ENCODE results near the gene TINAG.

TINAG gene, protein sequence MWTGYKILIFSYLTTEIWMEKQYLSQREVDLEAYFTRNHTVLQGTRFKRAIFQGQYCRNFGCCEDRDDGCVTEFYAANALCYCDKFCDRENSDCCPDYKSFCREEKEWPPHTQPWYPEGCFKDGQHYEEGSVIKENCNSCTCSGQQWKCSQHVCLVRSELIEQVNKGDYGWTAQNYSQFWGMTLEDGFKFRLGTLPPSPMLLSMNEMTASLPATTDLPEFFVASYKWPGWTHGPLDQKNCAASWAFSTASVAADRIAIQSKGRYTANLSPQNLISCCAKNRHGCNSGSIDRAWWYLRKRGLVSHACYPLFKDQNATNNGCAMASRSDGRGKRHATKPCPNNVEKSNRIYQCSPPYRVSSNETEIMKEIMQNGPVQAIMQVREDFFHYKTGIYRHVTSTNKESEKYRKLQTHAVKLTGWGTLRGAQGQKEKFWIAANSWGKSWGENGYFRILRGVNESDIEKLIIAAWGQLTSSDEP

DNA sequence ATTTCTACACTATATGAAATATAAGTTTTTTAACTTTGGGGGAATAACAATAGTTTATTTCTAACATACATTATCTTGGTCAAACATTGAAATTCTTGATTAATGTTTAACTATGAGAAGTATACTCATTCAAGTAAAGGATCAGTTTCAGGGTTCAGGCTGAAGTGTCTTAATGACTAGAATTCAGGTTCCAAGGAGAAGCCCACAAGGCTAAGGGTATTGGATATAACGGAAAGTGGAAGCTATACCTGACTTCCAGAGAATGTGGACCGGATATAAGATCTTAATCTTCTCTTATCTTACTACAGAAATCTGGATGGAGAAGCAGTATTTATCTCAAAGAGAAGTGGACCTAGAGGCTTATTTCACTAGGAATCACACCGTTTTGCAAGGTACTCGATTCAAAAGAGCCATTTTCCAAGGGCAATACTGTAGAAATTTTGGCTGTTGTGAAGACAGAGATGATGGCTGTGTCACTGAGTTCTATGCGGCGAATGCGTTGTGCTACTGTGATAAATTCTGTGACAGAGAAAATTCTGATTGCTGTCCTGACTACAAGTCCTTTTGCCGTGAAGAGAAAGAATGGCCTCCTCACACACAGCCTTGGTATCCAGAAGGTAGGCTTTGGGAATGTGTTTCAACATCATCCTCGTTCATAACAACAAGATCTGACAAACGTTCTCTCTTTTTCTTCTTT is at the start of gene TINAG:
Gene TINAG (plus strand): TSS at position 153 of the 697 bp plus-strand sequence. CDS start 110 bp downstream, at position 263.
- DNase-seq (ENCODE audit: low read depth) = no peak

DNA sequence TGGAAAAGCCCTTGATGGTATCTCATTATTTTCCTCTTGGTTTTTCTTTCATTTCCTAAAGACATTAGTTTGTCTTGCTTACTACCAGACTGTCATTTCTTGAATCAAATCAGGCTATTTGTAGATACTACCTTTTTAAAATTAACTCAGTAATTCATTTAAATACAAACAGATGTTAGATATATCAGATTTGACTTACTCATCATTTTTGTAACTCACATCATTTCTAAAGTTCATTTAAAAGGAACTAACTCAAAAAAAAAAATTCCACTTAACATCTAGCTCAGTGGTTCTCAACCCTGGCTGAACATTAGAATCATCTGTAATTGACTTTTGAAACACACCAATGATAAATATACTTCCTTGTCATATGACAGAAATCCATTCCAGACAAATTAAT is 48.2 kb upstream of the TINAG start:
- no peak for DNase-seq (ENCODE audit: low read depth)

DNA sequence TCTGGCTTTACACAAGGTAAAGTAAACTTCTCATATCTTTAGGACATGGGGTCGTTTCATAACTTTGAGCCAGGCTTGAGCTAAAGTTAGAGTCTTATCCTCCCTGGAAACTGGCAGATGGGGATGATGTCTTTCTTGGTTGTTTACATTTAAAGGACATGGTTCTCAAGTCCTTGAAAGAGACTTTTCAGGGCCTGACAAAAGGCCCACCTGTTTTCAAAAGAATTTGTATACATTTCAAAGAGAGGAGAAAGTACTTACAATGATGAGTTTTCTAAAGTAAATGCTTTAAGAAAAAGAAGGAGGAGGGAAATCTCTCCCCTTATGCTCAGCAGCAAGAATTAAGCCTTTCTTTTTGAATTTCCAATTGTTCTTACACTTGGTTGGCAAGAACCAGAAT is 45.7 kb upstream of the TINAG start:
- no peak for DNase-seq (ENCODE audit: low read depth)

DNA sequence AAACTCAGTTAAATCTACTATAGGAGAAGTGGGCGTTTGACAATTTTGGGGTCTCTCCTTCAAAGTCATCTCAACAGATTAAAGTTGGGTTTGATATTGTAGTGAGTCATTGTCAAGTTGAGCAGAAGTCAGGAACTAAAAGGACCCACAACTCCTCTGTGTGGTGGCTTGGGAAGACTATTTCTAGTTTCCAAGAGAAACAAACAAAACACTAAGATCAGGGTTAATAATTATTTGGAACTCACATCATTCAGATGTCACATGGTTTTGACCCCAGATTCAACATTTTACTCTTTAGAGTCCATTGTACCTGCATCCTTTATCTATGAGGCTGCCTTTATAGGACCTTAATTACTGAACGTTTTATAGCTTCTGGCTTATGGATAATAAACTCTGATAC is 45.3 kb upstream of the TINAG start:
- DNase-seq (ENCODE audit: low read depth) = no peak

DNA sequence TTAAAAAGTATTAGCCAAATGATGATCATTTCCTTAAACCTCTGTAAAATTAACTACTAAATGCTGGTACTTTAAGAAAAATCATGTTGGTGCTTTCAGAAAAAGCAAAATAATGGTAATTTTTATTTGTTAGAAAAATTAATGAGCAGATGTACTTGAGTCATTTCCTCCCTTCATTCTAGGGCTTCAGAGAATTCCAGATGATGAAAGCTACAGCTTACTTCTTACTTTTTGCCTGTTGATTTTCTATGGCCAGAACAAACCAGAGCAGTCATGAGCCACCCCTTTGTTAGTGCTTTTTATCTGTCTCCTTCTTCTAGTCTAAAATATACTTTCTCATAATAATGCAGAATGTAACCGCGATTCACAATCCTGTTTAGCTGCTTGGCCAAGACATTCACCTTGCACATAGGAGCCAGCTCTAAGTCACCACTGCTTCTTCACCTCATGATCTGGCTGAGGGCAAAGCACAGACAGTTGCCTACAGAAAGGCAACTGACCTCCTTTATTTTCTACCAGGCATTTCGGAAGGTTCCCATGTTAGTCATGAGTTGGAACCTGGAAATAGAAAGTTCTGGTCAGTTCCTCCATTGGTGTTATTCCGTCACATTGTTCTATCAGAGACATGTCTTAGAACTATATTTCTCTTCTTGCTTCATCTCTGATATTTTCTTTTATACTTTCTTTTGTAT is 43.5 kb upstream of the TINAG start:
- no peak for DNase-seq (ENCODE audit: low read depth)

DNA sequence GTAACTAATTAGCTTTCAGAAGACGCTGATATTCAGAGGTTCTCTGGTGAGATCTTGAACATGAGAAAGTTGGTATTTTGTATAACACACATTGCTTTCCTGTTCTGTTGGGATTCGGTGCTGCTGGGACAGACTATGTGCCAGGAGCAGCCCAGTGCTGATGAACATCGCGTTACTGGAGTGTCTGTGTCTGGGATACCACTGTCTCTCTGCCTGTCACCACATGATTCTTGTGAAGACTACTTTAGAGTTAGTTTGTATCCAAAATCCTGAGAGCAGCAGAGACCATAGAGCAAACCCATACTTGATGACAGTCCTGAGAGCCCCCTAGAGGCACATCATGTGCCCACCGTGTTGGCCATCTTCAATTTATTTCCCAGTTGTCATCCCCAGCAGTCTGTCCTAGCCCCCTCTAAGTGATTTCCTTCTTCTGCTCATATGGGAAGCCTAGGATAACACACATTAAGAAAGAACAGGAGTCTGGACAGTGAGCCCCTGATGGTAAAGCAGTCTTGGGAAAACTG is 41.8 kb upstream of the TINAG start:
- no peak for DNase-seq (ENCODE audit: low read depth)

DNA sequence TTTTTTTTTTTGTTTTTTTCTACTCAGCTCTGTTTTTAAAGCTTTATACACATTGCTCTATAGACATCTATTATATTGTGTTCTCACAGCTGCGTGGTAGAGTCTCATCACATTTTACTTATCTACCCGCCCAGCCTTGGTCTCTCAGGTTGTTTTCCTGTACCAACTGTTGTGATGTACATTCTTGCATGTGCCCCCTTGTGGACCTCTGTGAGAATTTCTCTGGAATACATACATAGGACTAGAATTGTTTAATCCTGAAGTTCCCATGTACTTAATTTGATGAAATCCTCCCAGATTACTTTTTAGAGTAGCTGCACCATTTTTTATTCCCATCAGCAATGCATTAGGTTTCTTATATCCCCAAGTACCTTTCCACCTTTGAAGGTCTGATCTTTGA is 40.4 kb upstream of the TINAG start:
- no peak for DNase-seq (ENCODE audit: low read depth)

DNA sequence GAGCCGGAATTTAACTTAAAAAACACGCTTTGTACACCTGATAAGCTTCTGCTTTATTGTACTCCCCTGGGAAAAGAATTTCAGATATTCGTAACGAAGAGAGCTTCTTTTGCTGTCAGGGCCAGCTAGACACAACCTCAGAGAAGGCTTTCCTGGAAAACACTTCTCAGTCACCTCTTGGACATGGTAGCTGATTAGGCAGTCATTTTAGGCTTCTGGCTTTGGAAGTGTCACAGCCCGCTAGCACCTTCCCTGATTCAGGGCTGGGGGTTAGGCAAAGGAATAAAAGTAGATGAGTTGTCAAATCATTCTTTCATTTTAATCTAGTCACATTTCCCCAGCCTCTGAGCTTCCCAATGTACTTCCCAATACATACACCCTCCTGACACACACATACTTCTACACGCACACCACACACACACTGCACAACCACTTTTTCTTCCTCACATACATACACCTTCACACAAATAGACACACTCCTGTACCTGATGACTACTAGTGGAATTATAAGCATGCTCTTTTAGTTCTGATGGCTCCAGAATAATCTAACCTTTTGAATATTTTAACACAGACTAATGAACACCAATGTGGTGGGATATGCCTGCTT is 34.9 kb upstream of the TINAG start:
- no peak for DNase-seq (ENCODE audit: low read depth)

DNA sequence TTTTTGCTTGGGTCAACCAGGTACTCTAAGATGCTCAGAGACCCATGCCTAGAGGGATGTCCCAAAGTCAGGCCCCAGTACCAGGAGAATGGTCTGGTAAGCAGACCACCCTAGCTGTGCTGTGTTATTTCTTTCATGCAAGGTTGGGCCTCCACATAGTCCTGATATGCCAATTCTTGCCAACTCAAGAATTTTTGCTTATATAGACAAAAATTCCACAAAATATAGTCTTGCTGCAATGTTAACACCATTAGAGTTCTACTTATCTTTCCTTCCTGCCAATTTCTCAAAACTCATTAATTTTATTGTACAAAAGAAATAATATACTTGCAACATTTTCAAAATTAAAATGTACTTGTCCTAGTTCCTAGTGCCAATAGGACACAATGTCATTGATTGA is 33.9 kb upstream of the TINAG start:
- no peak for DNase-seq (ENCODE audit: low read depth)

DNA sequence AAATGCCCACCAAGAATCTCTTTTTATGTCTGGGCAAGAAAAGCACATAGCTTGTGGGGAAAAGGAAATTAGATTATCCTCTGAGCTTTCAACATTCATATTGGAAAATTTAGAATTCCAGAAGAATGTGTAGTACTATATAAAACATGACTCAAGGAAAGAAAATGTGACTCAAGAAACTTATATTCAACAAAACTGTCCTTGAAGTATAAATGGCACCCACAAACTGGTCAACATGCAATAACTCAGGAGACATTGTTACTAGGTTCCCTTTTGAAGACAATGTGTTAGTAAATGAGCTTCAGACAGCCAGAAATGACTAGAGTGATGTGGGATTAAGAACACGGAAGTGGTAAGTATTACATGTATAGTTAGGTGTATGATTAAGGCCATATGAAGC is 26.1 kb upstream of the TINAG start:
- DNase-seq (ENCODE audit: low read depth) = no peak

DNA sequence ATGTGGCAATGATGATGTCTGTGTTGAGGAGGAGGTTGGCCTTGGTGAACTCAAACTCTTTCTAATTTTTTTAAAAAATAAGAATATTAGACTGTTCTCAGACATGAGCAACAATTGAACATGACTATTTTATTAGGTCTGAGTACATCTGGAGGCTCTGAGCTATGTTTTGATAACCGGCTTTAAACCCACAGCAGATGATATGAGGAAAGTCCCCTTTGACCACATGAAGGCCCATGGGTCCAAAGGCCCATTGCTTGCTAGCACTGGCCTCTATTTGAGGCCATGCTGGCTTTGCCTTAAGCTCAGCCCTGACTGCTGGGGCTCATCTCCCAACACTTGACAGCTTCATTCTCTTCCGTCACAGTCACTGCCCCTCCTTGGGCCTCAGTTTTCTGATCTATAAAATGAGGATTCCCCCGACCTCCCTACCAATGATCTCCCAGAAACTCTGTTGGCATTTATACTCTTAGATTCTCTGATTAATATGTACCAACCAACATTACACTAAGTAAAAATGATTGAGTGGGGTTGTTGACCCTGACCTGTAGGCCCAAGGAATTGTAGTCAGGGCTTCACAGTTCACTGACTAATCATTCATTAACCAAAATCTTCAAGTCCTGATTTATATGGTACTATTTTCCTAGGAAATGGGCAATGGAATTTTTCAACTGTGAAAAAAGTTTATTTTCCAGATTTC is 23.9 kb upstream of the TINAG start:
- no peak for DNase-seq (ENCODE audit: low read depth)

DNA sequence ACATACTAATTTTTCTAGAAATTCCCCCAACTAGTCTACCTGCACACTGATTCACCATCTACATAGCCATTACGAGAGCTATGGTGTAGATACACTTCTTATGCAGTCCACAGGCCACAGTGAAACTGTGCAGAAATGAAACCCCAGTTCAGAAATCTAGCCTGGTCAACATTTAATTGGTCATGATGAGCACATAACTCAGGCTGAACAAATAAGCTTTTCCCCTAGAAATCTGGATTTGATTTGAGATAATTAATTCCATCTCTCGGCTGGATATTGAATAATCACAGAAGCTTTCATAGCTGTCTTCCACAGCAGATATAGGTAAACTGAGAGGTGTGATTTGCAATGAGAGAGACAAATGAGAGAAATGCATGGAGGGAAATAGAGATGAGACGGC is 22.6 kb upstream of the TINAG start:
- DNase-seq (ENCODE audit: low read depth) = no peak

DNA sequence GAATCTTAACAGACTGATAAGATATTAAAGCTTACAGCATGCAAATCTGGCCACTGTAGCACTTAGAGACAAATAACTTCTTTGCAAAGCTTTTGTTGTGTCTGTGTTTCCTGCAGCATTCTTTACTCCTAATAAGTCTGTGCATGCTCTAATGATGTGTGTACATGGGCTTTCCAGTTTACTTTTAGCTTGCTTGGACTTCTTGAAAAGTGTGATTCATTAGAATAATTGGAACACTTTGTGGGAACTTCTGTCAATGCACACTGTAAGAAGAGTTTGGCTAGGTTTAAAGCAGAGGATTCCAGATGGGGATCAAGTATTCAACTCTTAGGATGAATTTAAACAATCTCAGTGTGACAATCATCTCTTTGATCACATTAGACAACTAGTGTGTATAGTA is 22.1 kb upstream of the TINAG start:
- no peak for DNase-seq (ENCODE audit: low read depth)

DNA sequence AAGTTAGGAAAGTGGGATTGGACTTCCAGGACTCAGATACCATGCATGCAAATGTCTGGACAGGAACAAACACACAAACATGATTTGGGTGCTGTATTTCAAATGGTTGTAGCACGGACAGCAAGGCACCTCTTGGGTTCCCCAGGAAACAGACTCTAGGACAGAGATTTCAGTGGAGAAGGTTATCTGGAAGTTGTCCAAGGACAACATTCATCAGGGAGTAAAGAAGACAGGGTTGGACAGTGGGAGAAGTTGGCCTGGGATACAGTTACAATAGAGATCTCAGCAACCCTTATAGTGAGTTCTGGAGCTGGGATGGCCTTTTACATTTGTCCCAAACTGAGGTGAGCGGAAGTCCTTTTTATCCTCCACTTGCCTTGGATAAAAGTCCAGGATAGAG is 19.8 kb upstream of the TINAG start:
- no peak for DNase-seq (ENCODE audit: low read depth)

DNA sequence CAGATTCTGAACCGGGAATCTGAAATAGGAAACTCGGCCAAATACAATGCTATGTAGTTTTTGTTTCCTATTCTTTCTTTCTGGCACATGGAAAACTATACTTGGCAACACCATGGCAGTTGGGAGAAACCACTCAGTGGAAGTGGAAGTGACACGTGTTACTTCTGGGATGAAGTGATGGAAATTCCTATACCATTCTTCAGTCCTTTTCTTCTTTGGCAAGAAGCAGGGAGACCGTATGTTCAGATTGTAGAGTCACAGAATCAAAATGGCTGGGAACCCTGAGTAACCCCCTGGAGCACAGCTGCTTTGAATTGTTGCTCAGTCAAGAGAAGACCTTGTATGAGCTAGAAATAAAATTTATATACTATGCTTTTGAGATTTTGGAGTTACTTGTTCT is 18.8 kb upstream of the TINAG start:
- DNase-seq (ENCODE audit: low read depth) = no peak

DNA sequence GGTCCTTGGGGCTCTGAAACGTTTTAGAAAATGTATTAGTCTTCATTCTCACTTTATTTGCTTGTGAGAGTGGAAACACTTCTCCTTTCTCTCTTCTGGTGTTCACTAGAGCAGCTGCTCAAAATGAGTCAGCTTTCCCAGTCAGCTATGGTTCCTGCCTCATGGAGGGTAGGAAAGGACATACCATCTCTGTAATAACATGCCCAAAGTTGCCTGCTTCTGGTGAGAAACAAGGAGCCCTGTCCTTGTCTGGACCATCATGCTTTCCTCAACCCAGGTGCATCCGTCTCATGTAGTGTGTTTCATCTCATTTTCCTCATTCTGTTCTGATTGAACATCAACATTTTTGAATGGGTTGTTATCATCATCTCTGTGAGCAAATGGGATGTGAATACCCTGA is 17.1 kb upstream of the TINAG start:
- DNase-seq (ENCODE audit: low read depth) = no peak

DNA sequence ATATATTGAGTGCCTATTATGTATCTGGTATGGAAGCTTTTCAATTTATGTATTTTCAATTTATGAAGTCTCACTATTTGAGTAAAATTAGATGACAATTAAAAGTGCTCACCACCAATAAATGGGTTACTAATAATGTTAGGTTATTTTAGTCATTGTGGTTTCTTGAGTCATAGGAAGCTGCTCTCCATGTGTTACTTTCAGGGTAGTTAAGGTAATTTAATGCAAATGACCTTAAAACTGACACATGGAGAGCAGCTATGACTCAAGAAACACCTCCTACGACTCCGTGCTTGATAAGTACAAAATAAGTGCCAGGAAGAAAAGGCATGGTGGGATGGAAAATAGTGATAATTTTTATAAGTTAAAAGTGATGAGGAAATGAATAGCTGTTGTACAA is 16.5 kb upstream of the TINAG start:
- DNase-seq (ENCODE audit: low read depth) = no peak

DNA sequence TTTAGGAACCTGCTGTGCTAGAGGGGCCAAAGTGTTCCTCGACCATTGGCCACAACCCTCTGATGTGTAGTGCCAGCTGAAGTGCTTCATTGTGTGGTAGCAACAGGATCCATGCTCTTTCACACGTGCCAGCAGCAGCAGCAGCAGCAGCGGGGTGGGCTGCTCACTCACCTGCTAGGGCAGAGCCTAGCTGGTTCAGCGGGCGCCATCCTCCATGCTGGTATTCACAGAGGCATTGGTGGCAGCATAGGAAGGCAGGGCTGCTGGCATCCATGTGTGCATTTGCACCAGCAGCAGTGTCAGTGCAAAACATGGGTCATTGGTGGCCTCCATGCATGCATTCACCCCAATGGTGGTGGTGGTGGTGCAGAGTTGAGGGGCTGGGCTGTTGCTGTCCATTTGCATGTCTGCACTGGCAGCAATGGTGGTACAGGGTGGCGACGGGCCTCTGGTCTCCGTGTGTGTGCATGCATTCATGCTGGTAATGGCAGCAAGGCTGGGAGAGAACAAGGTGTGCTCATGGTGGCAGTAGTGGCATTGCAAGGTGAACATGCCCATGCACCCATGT is 13.2 kb upstream of the TINAG start:
- DNase-seq (ENCODE audit: low read depth) = no peak

DNA sequence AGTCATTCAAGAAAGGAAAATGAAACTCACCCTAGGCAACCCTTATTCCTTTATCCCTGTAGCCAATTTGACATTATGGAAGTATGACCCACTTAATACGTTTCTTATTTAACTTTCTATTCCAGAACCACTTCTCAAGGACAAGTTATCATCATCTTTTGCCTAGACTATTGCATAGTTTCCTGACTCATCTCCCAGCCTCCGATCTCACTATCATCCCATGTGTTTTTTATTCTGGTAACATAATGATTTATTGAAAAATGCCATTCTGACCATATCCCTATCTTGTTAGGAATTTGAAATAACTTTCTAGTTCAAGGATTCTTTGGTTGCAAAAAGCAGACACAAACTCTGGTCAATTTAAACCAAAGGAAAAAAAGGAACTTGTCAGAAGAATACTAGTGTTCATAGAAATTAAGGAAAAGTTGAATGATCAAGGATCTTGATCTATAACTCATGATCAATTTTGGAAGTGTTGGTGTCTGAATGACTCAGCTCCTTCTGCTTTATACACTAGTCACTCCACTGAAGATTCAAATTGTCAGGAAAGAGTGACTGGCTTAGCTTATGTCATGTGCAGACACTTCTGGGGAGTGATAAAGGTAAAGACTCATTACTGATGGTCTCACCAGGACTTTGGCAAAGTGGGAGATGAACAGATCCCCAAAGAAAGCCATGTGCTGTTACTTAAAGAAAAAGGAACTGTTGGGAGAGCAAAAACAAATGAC is 8.5 kb upstream of the TINAG start:
- no peak for DNase-seq (ENCODE audit: low read depth)

DNA sequence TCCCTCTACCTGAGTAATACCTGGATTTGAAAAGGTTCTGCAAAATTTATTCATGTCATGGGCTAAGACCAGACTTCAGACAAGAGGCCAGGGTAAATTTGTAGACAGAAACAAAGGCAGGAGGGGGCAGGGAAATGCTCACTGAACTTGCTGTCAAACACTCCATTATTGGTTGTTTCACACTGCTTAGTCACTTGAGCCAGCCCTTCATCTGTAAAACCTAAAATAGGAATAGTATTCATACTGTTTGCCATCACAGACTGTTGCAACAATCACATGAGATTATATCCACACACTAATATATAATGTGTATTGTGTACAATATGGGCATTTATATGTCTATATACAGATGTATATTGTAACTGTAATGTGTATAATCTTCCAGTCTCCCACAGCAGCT is 6.5 kb upstream of the TINAG start:
- no peak for DNase-seq (ENCODE audit: low read depth)

DNA sequence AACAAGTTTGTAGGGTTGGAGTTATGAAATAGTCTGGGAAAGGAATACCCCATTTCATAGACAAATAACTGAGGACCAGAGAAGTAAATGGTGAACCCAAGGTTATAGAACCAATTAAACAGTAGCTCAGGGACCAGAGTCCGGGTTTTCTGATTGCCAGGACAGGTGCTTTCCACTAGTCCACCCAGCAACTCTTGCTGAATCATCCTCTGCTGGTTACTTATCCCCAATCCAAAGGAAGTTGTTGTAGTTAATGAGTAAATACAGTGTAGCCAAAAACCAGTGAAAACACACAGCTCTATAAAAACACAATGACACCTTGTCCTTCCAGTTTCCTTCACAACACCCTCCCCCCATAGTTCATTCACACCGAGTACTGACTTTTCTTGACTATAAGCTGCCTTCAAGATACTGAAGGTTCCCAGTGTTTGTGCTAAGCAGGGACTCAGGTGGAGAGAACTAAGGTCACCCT is 766 bp upstream of the TINAG start:
- DNase-seq (ENCODE audit: low read depth) = no peak

Measured in activated T-helper 9 cell treated with anti-CD3 and anti-CD28 coated beads, Interleukin-2, amount 50 U/mL, for 16 hours (primary cell).